ENCODE results near the gene SPRY2.

- TF ChIP-seq EP300 (IDR thresholded peaks at IDR 0.05) (no peak), ZC3H11A (IDR thresholded peaks at IDR 0.05) (no peak), CTCF (IDR thresholded peaks at IDR 0.05) (no peak), RAD21 (conservative IDR thresholded peaks at IDR 0.05 in 1 of 2, IDR thresholded peaks at IDR 0.05 in 1 of 2) (no peak), CBX8 (IDR thresholded peaks at IDR 0.05) (no peak), CEBPB (IDR thresholded peaks at IDR 0.05) (no peak), POLR2A (IDR thresholded peaks at IDR 0.05; ENCODE audit: low read length) (no peak), MAFK (IDR thresholded peaks at IDR 0.05; ENCODE audit: partially characterized antibody) (no peak), NR3C1 (IDR thresholded peaks at IDR 0.05) (no peak), MYC (IDR thresholded peaks at IDR 0.05; ENCODE audit: borderline replicate concordance, low read length) (no peak)
- TF ChIP-seq, protein P1, sequence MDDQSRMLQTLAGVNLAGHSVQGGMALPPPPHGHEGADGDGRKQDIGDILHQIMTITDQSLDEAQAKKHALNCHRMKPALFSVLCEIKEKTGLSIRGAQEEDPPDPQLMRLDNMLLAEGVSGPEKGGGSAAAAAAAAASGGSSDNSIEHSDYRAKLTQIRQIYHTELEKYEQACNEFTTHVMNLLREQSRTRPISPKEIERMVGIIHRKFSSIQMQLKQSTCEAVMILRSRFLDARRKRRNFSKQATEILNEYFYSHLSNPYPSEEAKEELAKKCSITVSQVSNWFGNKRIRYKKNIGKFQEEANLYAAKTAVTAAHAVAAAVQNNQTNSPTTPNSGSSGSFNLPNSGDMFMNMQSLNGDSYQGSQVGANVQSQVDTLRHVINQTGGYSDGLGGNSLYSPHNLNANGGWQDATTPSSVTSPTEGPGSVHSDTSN (IDR thresholded peaks at IDR 0.05), result no peak
- TF ChIP-seq, protein P2, sequence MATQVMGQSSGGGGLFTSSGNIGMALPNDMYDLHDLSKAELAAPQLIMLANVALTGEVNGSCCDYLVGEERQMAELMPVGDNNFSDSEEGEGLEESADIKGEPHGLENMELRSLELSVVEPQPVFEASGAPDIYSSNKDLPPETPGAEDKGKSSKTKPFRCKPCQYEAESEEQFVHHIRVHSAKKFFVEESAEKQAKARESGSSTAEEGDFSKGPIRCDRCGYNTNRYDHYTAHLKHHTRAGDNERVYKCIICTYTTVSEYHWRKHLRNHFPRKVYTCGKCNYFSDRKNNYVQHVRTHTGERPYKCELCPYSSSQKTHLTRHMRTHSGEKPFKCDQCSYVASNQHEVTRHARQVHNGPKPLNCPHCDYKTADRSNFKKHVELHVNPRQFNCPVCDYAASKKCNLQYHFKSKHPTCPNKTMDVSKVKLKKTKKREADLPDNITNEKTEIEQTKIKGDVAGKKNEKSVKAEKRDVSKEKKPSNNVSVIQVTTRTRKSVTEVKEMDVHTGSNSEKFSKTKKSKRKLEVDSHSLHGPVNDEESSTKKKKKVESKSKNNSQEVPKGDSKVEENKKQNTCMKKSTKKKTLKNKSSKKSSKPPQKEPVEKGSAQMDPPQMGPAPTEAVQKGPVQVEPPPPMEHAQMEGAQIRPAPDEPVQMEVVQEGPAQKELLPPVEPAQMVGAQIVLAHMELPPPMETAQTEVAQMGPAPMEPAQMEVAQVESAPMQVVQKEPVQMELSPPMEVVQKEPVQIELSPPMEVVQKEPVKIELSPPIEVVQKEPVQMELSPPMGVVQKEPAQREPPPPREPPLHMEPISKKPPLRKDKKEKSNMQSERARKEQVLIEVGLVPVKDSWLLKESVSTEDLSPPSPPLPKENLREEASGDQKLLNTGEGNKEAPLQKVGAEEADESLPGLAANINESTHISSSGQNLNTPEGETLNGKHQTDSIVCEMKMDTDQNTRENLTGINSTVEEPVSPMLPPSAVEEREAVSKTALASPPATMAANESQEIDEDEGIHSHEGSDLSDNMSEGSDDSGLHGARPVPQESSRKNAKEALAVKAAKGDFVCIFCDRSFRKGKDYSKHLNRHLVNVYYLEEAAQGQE (IDR thresholded peaks at IDR 0.05), result no peak
- TF ChIP-seq, protein P3, sequence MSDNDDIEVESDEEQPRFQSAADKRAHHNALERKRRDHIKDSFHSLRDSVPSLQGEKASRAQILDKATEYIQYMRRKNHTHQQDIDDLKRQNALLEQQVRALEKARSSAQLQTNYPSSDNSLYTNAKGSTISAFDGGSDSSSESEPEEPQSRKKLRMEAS (IDR thresholded peaks at IDR 0.05), result no peak
Measured at GRCh38 chr13:80374901-80375300, 34.0 kb upstream of the SPRY2 start.

Measured in A549 (cell line).